DOHH2 (cell line): ENCODE results near the gene GOLPH3.

ENCODE experiments used
- EZH2phosphoT487 ChIP-seq: fragments of 200-600 bp; sonication (generic); IDR thresholded peaks from 2 replicates; pipeline ENCODE4 v1.6.1; 2017; ENCODE audit warnings: borderline replicate concordance, mild to moderate bottlenecking, antibody characterized with exemption, low read length, moderate library complexity, mixed read lengths
- TF ChIP-seq, protein P1 (sequence below): fragments of 200-600 bp; sonication (generic); IDR thresholded peaks from one replicate; pipeline ENCODE4 v1.5.1; 2014; ENCODE audit warnings: antibody characterized with exemption, mild to moderate bottlenecking, low read depth, low read length; ENCODE audit not compliant: poor library complexity, severe bottlenecking

DNA sequence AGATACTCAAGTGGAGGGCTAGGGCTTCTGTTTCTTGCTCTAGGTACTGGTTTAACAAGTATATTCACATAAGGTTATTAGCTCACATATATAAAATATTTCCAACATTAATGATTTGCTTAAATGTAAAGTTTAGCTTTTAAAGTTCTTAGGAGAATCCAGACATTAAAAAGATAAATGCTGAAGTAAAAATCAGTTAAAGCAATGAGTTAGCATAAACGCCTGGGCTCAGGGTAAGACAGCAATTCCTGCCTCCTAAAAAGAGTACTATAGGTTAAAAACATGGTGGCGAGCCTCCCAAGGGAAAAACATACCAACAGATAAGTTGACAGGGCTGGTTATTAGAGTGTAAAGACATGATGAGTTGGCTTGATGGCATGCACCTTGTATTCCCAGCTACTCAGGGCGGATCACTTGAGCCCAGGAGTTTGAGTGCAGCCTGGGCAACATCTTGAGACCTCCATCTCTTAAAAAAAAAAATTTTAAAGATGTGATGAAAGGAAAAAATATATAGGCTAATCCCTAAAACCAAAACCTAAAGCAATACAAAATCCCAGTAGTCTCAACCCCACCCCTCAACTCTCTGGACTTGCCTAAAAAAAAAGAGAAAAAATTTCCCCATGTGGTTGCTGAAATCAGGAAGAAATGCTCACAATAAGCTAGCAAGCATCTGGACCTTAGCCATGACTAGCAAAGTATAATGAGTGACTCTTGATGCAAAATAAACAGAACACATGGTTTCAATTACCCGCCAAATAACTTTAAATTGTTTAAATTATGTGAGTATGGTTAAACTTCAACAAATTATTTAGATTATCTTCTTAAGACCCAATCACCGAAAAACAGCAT, 3.6 kb downstream of the GOLPH3 start:
- TF ChIP-seq, protein P1, sequence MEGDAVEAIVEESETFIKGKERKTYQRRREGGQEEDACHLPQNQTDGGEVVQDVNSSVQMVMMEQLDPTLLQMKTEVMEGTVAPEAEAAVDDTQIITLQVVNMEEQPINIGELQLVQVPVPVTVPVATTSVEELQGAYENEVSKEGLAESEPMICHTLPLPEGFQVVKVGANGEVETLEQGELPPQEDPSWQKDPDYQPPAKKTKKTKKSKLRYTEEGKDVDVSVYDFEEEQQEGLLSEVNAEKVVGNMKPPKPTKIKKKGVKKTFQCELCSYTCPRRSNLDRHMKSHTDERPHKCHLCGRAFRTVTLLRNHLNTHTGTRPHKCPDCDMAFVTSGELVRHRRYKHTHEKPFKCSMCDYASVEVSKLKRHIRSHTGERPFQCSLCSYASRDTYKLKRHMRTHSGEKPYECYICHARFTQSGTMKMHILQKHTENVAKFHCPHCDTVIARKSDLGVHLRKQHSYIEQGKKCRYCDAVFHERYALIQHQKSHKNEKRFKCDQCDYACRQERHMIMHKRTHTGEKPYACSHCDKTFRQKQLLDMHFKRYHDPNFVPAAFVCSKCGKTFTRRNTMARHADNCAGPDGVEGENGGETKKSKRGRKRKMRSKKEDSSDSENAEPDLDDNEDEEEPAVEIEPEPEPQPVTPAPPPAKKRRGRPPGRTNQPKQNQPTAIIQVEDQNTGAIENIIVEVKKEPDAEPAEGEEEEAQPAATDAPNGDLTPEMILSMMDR: no peak
- TF ChIP-seq EZH2phosphoT487: no peak
